Thyroid gland (tissue), 4 donors: Measurements from ENCODE around the gene GDPD5. TPM values are rescaled to one million over a fixed set of nuclear protein-coding genes. Genes with fewer than 3 reads are reported as not detected.

Experiments used
- DNase-seq, 2 donors: peaks; one replicate each; pipeline ENCODE4 v3.0.0-alpha.2; 2019
- H3K27ac ChIP-seq, 3 donors: fragments of 200-600 bp; sonication (generic); 1 replicate in 2 of 3; 2 replicates in 1 of 3; pipeline ENCODE4 v1.5.1; 2016 to 2019; ENCODE audit warnings: mild to moderate bottlenecking in 1 of 3, moderate library complexity in 1 of 3
- H3K27me3 ChIP-seq: fragments of 200-600 bp; sonication (generic); one replicate; pipeline ENCODE4 v1.5.1; 2019
- H3K36me3 ChIP-seq, 2 donors: fragments of 200-600 bp; sonication (generic); one replicate each; pipeline ENCODE4 v1.5.1; 2016 to 2019
- H3K4me1 ChIP-seq, 2 donors: fragments of 200-600 bp; sonication (generic); one replicate each; pipeline ENCODE4 v1.5.1; 2017 to 2019
- H3K4me3 ChIP-seq, 3 donors: fragments of 200-600 bp; sonication (generic); replicated peaks in 1 of 3; 1 replicate in 2 of 3; 2 replicates in 1 of 3; pipeline ENCODE4 v1.5.1; 2016; ENCODE audit warnings: mild to moderate bottlenecking in 1 of 3
- H3K9me3 ChIP-seq: fragments of 200-600 bp; sonication (generic); one replicate; pipeline ENCODE4 v1.5.1; 2017
- POLR2A ChIP-seq, 2 donors: fragments of 450-650 bp; IDR thresholded peaks; one replicate each; pipeline ENCODE4 v1.6.1; 2017; ENCODE audit warnings: antibody characterized with exemption in 2 of 2, mild to moderate bottlenecking in 2 of 2, moderate library complexity in 1 of 2
- WGBS, 2 donors: methylation state at CpG; one replicate each; pipeline ENCODE4 v1.1.5; 2017; 5-methylcytosine and 5-hydroxymethylcytosine counted together
- intact Hi-C: fragments of 100-400 bp; cut with DNase I; formaldehyde crosslinking; loops from one replicate; pipeline ENCODE4 v1.15.1; 2023
- total RNA-seq, 4 donors: library from RNA; depleted of rRNA; stranded (reverse); fragments of >200 nt; gene quantifications; one replicate each; pipeline ENCODE4 v1.2.3, GENCODE V29; 2016
- TF ChIP-seq, protein P1 (sequence below), 6 experiments: fragments of 200-600 bp in 3 of 6; fragments of 450-650 bp in 3 of 6; sonication (generic) in 3 of 6; IDR thresholded peaks; one replicate each; pipeline ENCODE4 v1.5.1; 2016 to 2019; ENCODE audit warnings: antibody characterized with exemption in 6 of 6, mild to moderate bottlenecking in 2 of 6, inconsistent platforms in 1 of 6, moderate library complexity in 1 of 6

Gene GDPD5
- total RNA-seq, 4 donors from 2014 or later: 5.6 to 6.4 (median 6.1) TPM

DNA sequence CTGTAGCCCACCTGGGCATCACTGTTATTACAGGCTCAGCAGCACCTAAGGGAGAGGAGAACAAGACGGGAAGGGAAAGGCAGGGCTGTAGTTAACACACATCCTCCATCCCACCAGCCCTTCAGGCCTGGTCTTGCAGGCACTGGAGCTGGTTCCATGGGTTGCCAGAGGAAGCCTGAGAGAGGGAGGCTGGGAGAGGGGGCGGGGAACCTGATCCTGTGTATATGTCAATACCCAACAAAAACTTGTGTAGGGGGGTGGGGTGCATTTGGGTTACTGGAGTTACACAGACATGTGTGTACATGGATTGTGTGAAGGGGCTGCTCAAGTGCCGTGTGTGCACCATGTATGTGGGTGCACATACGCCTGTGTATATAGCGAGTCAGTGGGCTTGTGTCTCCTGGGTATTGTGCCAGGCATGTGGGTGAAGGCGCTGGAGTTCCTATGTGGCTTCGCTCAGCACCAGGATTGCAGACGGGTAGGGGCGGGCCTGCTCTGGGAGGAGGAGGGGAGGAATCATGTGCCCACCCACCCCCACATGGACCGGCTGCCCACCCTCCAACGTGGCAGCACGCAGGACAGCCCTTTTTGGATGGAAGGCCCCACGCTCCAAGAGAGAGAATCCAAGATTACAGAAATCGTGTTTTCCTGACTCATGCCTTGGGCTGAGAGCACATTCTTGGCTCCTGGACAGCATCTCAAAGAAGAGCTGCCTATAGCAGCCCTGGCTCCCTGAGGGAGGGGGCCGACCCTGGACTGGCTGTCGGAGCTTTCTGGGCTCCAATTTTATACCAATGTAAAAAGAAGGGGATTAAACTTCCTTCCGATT is 32.1 kb upstream of the GDPD5 start:
- Histone ChIP-seq H3K4me1 (peaks cover 28 to 59% of the 10 kb centered on the region in 2 donors), H3K27me3 (no peaks in the 10 kb centered on the region), H3K4me3 (no peak overlapping the region), H3K27ac (peak overlapping the region; percentile 84 to 100 (median 100)), H3K9me3 (no peaks in the 10 kb centered on the region), H3K36me3 (no peaks in the 10 kb centered on the region)
- WGBS, 2 donors: 47 to 60% methylated on average over 10 to 16 of the region's 17 CpGs
- TF ChIP-seq, protein P1, sequence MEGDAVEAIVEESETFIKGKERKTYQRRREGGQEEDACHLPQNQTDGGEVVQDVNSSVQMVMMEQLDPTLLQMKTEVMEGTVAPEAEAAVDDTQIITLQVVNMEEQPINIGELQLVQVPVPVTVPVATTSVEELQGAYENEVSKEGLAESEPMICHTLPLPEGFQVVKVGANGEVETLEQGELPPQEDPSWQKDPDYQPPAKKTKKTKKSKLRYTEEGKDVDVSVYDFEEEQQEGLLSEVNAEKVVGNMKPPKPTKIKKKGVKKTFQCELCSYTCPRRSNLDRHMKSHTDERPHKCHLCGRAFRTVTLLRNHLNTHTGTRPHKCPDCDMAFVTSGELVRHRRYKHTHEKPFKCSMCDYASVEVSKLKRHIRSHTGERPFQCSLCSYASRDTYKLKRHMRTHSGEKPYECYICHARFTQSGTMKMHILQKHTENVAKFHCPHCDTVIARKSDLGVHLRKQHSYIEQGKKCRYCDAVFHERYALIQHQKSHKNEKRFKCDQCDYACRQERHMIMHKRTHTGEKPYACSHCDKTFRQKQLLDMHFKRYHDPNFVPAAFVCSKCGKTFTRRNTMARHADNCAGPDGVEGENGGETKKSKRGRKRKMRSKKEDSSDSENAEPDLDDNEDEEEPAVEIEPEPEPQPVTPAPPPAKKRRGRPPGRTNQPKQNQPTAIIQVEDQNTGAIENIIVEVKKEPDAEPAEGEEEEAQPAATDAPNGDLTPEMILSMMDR (IDR thresholded peaks at IDR 0.05): no peak
- peak in 1 of 2 donors; percentile 8 for TF ChIP-seq POLR2A (IDR thresholded peaks at IDR 0.05)
- peak; percentile 78 to 82 for DNase-seq
- intact Hi-C loops: no loop called here

DNA sequence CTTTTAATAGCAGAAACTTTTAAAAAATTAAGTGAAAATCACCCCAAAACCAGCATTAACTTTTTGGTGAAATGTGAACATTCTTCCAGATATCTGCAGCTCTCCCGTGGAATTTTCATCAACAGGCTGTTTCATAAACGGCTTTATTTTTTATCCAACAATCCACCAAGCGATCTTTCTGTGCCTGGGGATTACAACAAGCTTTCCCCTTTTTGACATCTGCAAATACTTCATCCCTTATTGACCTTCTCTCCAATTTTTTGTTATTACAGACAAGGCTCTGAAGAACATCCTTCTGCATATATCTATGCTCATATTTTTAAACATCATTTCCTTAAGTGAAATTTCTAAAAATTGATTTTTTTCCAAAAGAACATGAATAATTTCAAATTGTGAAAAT is 30.5 kb upstream of the GDPD5 start:
- 82 to 84% methylated on average over 3 of the region's 3 CpGs for WGBS, 2 donors
- no peak for DNase-seq
- no peaks in the 10 kb centered on the region for H3K9me3 ChIP-seq
- peaks cover 23 to 52% of the 10 kb centered on the region in 2 donors for H3K4me1 ChIP-seq
- no peak overlapping the region for H3K27ac ChIP-seq
- H3K4me3 ChIP-seq: no peak overlapping the region
- TF ChIP-seq, protein P1 (IDR thresholded peaks at IDR 0.05): no peak
- TF ChIP-seq POLR2A (IDR thresholded peaks at IDR 0.05): no peak
- no peaks in the 10 kb centered on the region for H3K27me3 ChIP-seq
- no peaks in the 10 kb centered on the region for H3K36me3 ChIP-seq
- intact Hi-C loops: no loop called here

DNA sequence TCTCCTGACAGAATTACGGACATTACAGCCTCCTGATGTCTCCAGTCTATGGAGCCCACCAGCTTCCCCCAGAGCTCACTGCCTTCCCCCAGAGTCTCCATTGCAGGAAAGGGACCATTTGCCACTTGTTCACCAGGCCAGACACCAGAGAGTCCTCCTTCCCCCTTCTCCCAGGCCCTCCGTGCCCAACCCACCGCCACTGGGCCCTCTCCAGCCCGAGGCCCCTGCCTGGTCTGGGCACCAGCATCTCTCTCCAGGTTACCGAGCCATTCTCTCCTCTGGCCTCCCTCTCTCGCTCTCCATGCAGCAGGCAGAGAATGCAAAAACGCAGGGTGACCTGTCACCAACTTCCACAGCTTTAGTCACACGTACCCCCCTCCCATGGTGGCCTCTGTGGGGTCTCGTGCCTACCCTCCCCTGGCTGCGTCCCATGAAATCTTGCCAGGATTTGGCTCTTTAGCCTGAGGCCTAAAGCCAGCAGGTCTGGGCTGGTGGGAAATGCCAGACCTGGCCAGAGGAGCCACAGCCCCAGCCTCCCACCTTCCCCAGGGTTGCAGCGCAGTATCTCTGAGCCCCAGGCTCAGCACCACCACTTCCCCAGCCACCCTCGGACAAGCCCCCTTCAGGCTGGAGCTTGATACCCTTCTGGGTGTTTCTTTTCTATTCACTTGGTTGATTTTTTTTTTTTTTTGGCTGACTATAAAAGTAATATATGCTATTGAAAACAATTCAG is 29.5 kb upstream of the GDPD5 start:
- WGBS, 2 donors: 93 to 95% methylated on average over 12 of the region's 12 CpGs
- no peaks in the 10 kb centered on the region for H3K27me3 ChIP-seq
- no peaks in the 10 kb centered on the region for H3K9me3 ChIP-seq
- no peak for DNase-seq
- H3K36me3 ChIP-seq: no peaks in the 10 kb centered on the region
- H3K4me1 ChIP-seq: peaks cover 22 to 46% of the 10 kb centered on the region in 2 donors
- intact Hi-C loops: no loop called here
- TF ChIP-seq POLR2A (IDR thresholded peaks at IDR 0.05): no peak
- TF ChIP-seq, protein P1 (IDR thresholded peaks at IDR 0.05): no peak
- no peak overlapping the region for H3K4me3 ChIP-seq
- H3K27ac ChIP-seq: peak overlapping the region in 2 of 3 donors; percentile 73 to 84

DNA sequence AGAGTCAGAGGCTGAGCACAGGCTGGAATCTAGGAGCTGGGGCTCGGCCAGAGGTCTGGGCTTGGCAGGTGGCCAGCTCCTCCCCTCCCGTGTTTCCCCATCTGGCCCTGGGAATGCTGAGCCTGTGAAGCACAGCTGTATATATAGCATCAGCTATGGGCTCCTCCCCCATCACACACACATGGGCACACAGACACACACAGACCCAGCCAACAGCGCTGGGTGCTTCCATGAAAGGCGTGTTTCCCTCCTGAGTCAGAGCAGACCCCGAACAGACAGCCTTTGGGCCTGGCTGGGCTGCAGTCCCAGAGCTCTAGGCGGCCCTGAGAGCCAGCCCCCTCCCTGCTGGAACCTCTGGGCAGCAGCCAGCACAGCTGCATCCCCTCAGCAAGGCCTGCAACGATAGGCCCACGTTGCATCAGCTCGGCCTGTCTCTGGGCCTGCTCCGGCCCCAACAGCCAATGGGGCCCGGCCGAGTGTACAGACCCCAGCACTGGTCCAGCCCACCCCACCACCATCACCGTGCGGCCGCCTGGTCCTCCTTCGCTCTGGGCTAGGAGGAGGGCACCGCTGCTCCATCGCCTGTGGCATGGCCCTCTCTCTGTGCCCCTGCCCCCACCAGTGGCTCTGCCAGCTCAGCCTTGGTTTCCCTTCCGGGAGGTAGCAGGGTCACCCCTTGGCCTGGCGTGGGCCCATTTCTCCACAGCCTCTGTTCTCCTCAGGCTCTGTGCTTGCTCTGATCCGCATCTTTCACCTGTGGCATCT is 28.7 kb upstream of the GDPD5 start:
- H3K27ac ChIP-seq: peak overlapping the region in 2 of 3 donors; percentile 73 to 84
- H3K27me3 ChIP-seq: no peaks in the 10 kb centered on the region
- H3K36me3 ChIP-seq: no peaks in the 10 kb centered on the region
- peak in 1 of 2 donors; percentile 20 for TF ChIP-seq POLR2A (IDR thresholded peaks at IDR 0.05)
- TF ChIP-seq, protein P1 (IDR thresholded peaks at IDR 0.05): no peak
- no peaks in the 10 kb centered on the region for H3K9me3 ChIP-seq
- H3K4me1 ChIP-seq: peaks cover 19 to 38% of the 10 kb centered on the region in 2 donors
- WGBS, 2 donors: 49 to 60% methylated on average over 13 to 16 of the region's 21 CpGs
- peak; percentile 48 to 52 for DNase-seq
- H3K4me3 ChIP-seq: no peak overlapping the region
- intact Hi-C loops: no loop called here
